SHP77 (cell line): ENCODE data around the gene RDH14.

ENCODE experiments used
- DNase-seq, 2 experiments: peaks; one replicate each; lab custom pipeline; 2025; lab: John Stamatoyannopoulos, UW

The RDH14 gene

GRCh38 chr2:18566145-18566769 is 5.8 kb upstream of the RDH14 start:
- peak in 1 of 2 experiments; percentile 5 for DNase-seq

- DNase-seq, result no peak
Observed at GRCh38 chr2:18560797-18561085, 288 bp upstream of the RDH14 start.

- DNase-seq, result no peak
Observed at GRCh38 chr2:18559531-18560030, 872 bp downstream of the RDH14 start.

GRCh38 chr2:18558458-18558857 is 2.0 kb downstream of the RDH14 start:
- no peak for DNase-seq

- no peak for DNase-seq
Observed at GRCh38 chr2:18557121-18557520, 3.3 kb downstream of the RDH14 start.

GRCh38 chr2:18552351-18553077 is 7.9 kb downstream of the RDH14 start:
- no peak for DNase-seq

GRCh38 chr2:18551623-18552022 is 8.8 kb downstream of the RDH14 start:
- no peak for DNase-seq

GRCh38 chr2:18551169-18551568 is 9.3 kb downstream of the RDH14 start:
- no peak for DNase-seq

GRCh38 chr2:18550433-18550832 is 10.0 kb downstream of the RDH14 start:
- no peak for DNase-seq

GRCh38 chr2:18549083-18549482 is 11.4 kb downstream of the RDH14 start:
- DNase-seq, result no peak

GRCh38 chr2:18548621-18549020 is 11.8 kb downstream of the RDH14 start:
- no peak for DNase-seq

GRCh38 chr2:18546567-18546966 is 13.9 kb downstream of the RDH14 start:
- peak; percentile 59 to 78 for DNase-seq

GRCh38 chr2:18545384-18545783 is 15.1 kb downstream of the RDH14 start:
- DNase-seq, result no peak

GRCh38 chr2:18544171-18544570 is 16.3 kb downstream of the RDH14 start:
- DNase-seq, result no peak

- no peak for DNase-seq
Observed at GRCh38 chr2:18540872-18541271, 19.6 kb downstream of the RDH14 start.

- DNase-seq, result no peak
Observed at GRCh38 chr2:18536697-18537096, 23.8 kb downstream of the RDH14 start.

GRCh38 chr2:18536100-18536499 is 24.4 kb downstream of the RDH14 start:
- no peak for DNase-seq

- DNase-seq, result no peak
Observed at GRCh38 chr2:18531194-18531593, 29.3 kb downstream of the RDH14 start.

GRCh38 chr2:18527822-18528221 is 32.6 kb downstream of the RDH14 start:
- DNase-seq, result no peak

GRCh38 chr2:18527326-18527725 is 33.1 kb downstream of the RDH14 start:
- DNase-seq, result no peak

- DNase-seq, result no peak
Observed at GRCh38 chr2:18526429-18526828, 34.0 kb downstream of the RDH14 start.

GRCh38 chr2:18525852-18526251 is 34.6 kb downstream of the RDH14 start:
- no peak for DNase-seq

GRCh38 chr2:18525236-18525635 is 35.2 kb downstream of the RDH14 start:
- DNase-seq, result no peak
